GM08714 (cell line): ENCODE data around the gene DSTYK.

Source experiments
- H3K4me3 ChIP-seq: fragments of 200-500 bp; sonication (Bioruptor generic); 2 replicates; pipeline ENCODE4 v1.5.1; 2014; ENCODE audit warnings: mild to moderate bottlenecking, low read length, inconsistent platforms
- ZNF274 ChIP-seq: IDR thresholded peaks from 2 replicates; pipeline ENCODE4 v1.6.1; 2012; ENCODE audit warnings: mild to moderate bottlenecking, low read depth, low read length

Gene DSTYK

GRCh38 chr1:205121660-205122488 is 89.6 kb downstream of the DSTYK start, which contains the start of gene RBBP5:
TSS of gene RBBP5 (minus strand) at chr1:205121978. CDS start at chr1:205121873, 105 bp downstream.
- H3K4me3 ChIP-seq, result peak within 1 kb of the TSS; percentile 99

DNA sequence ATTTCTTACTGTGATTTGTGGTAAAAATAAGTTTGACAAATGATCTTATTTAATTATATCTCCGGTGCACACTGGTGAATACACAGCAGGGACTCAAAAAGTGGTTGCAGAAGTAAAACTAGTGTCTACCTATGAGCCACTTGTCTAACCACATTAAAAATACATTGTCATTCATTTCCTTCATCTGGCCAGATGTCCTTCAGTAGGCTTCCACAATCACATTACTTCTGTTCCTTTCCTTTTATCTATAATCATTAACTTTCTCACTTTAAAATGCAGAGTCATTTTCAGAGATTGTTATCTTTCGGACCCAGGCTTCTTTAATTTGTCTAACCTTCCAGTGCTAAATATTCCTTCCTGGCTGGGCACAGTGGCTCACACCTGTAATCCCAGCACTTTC is 92.8 kb downstream of the DSTYK start:
- no peak for TF ChIP-seq ZNF274
- no peak overlapping the region for H3K4me3 ChIP-seq

More at GRCh38 chr1:205121660-205122488, 89.6 kb downstream of the DSTYK start, which contains the start of gene RBBP5:
- no peak for TF ChIP-seq ZNF274

DNA sequence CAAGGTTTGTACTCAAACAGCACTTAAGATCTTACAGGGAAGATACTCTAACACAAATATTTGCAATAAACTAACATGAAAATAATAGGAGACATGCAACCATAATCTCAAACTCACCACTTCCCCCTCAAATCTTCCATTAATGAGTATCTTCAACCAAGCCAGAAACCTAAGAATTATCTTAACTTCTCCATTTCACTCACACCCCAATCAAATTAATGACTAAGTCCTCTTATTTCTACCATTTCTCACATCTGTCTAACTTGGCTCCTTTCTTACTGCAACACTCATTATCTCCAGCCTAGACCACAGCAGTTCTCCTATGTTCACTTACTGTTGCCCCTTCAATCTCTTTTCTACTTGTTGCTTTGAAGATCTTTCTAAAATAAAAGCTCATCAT is 100.1 kb downstream of the DSTYK start:
- TF ChIP-seq ZNF274, result no peak
- H3K4me3 ChIP-seq, result no peak overlapping the region

DNA sequence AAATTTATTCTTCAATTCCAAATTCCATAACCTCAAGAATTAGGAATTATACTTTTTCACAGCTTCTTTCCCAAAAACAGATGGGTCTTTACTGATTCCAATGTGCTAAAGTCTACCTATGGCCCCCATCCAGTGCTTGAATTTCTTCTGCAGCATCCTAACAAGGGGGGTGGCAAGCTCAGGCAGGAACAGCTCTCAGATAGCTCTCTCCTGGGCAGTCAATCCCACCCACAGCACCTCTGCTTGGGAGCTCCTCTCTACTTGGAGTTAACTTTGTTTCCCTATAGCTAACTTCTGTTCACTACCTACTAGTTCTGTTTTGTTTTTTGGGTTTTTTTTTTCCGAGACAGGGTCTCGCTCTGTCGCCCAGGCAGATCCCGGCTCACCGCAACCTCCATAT is 101.8 kb downstream of the DSTYK start:
- no peak for TF ChIP-seq ZNF274
- H3K4me3 ChIP-seq, result no peak overlapping the region

DNA sequence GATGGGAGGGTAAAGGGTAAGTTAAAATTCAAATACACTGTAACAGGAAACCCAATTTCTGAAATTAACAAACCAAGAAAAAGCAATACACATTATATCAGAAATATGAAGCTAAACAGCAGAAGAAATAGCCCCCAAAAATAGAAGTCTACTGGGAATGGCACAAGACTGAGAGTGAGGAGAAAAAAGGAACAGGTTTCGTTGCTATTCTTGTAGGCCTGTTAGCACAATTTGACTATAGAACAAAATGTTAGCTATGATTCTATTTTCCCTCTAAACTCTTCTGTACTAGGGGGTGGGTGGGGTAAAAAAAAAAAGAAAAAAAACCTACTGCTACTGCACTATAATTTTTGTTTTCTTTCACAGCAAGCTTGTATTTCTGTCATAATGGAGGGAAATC is 102.2 kb downstream of the DSTYK start:
- TF ChIP-seq ZNF274, result no peak

GRCh38 chr1:205108464-205108863 is 103.0 kb downstream of the DSTYK start:
- H3K4me3 ChIP-seq, result no peak overlapping the region
- no peak for TF ChIP-seq ZNF274

More for the DNA sequence above, 102.2 kb downstream of the DSTYK start:
- no peak overlapping the region for H3K4me3 ChIP-seq

DNA sequence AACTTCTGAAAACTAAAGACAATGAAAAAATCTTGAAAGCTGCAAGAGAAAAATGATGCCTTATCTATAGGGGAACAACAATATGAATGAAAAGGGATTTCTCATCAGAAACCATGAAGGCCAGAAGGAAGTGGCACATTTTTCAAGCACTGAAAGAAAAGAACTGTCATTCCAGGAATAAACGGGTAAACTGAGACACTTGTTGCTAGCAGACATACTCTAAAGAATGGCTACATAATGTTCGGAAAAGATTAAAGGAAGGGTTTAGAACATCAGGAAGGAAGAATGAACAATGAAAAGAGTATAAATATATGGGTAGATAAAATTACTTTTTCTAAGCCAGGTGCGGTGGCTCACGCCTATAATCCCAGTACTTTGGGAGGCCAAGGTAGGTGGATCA is 104.2 kb downstream of the DSTYK start:
- no peak overlapping the region for H3K4me3 ChIP-seq
- TF ChIP-seq ZNF274, result no peak

GRCh38 chr1:205102404-205102803 is 109.1 kb downstream of the DSTYK start:
- no peak for TF ChIP-seq ZNF274
- H3K4me3 ChIP-seq, result no peak overlapping the region

GRCh38 chr1:205098242-205098641 is 113.3 kb downstream of the DSTYK start:
- no peak overlapping the region for H3K4me3 ChIP-seq
- TF ChIP-seq ZNF274, result no peak

GRCh38 chr1:205095422-205095821 is 116.1 kb downstream of the DSTYK start:
- TF ChIP-seq ZNF274, result no peak
- H3K4me3 ChIP-seq, result no peak overlapping the region
